GM10847 (cell line): ENCODE data around the gene RPRD1B.

Experiments used
- POLR2A ChIP-seq: IDR thresholded peaks from 2 replicates; pipeline ENCODE4 v1.6.1; 2011; ENCODE audit not compliant: insufficient read length; ENCODE audit errors: extremely low read depth

RPRD1B gene

GRCh38 chr20:38073307-38074071 is 39.9 kb downstream of the RPRD1B start:
- no peak for TF ChIP-seq POLR2A

GRCh38 chr20:38075161-38075998 is 41.8 kb downstream of the RPRD1B start:
- TF ChIP-seq POLR2A, result no peak

GRCh38 chr20:38076548-38076947 is 43.0 kb downstream of the RPRD1B start:
- no peak for TF ChIP-seq POLR2A

GRCh38 chr20:38078084-38078483 is 44.5 kb downstream of the RPRD1B start:
- TF ChIP-seq POLR2A, result no peak

GRCh38 chr20:38079353-38079752 is 45.8 kb downstream of the RPRD1B start:
- no peak for TF ChIP-seq POLR2A

GRCh38 chr20:38081575-38081974 is 48.0 kb downstream of the RPRD1B start:
- TF ChIP-seq POLR2A, result no peak

GRCh38 chr20:38082894-38083293 is 49.3 kb downstream of the RPRD1B start:
- TF ChIP-seq POLR2A, result no peak

GRCh38 chr20:38083338-38084048 is 49.9 kb downstream of the RPRD1B start:
- TF ChIP-seq POLR2A, result no peak

GRCh38 chr20:38084425-38084951 is 50.9 kb downstream of the RPRD1B start:
- no peak for TF ChIP-seq POLR2A

- no peak for TF ChIP-seq POLR2A
These were observed 51.5 kb downstream of the RPRD1B start for GRCh38 chr20:38085026-38085425.

- no peak for TF ChIP-seq POLR2A
These were observed 56.0 kb downstream of the RPRD1B start for GRCh38 chr20:38089500-38089899.

GRCh38 chr20:38090061-38090460 is 56.5 kb downstream of the RPRD1B start:
- no peak for TF ChIP-seq POLR2A

GRCh38 chr20:38091441-38092216 is 58.1 kb downstream of the RPRD1B start:
- TF ChIP-seq POLR2A, result no peak

- TF ChIP-seq POLR2A, result no peak
These were observed 58.8 kb downstream of the RPRD1B start for GRCh38 chr20:38092260-38092857.
